ENCODE measurements around the gene SIAE.

Gene SIAE

DNA sequence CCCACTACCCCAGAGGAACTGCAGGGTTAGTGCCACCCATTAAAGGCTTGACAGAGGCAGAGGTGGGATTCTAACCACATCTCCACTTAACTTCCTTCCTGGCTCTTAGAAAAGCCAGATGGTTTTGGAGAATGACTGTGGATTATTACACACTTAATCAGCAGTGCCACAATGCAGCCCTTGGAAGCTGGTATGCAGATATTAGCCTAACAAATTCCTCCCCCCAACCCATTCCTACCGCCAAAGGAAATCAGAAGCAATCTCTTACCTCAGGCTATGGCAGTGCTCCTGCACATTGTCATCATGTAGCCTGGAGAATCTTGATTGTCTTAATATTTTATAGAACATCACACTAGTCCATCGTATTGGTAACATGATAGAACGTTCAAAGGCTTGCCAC lies 43.1 kb upstream of the SIAE start:
- H3K4me3 ChIP-seq (ENCODE audit: control insufficient read depth, low read depth, low read length), result no peak overlapping the region
- TF ChIP-seq, protein P1, sequence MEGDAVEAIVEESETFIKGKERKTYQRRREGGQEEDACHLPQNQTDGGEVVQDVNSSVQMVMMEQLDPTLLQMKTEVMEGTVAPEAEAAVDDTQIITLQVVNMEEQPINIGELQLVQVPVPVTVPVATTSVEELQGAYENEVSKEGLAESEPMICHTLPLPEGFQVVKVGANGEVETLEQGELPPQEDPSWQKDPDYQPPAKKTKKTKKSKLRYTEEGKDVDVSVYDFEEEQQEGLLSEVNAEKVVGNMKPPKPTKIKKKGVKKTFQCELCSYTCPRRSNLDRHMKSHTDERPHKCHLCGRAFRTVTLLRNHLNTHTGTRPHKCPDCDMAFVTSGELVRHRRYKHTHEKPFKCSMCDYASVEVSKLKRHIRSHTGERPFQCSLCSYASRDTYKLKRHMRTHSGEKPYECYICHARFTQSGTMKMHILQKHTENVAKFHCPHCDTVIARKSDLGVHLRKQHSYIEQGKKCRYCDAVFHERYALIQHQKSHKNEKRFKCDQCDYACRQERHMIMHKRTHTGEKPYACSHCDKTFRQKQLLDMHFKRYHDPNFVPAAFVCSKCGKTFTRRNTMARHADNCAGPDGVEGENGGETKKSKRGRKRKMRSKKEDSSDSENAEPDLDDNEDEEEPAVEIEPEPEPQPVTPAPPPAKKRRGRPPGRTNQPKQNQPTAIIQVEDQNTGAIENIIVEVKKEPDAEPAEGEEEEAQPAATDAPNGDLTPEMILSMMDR (conservative IDR thresholded peaks at IDR 0.05; ENCODE audit: control insufficient read depth, insufficient read depth, low read depth, low read length), result no peak
- DNase-seq (ENCODE audit: low read depth), result no peak

DNA sequence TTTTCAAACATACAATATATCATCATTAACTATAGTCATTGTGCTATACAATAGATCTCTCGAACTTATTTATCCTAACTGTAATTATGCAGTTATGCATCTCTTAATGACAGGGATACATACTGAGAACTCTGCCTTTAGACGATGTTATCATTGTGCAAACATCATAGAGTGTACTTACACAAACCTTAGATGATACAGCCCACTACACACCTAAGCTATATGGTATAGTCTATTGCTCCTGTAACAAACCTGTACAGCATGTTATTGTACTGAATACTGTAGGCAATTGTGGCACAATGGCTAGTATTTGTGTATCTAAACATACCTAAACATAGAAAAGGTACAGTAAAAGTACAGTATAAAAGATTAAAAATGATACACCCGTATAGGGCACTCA lies 38.9 kb upstream of the SIAE start:
- H3K4me3 ChIP-seq (ENCODE audit: control insufficient read depth, low read depth, low read length), result no peak overlapping the region
- DNase-seq (ENCODE audit: low read depth), result no peak
- TF ChIP-seq, protein P1 (conservative IDR thresholded peaks at IDR 0.05; ENCODE audit: control insufficient read depth, insufficient read depth, low read depth, low read length), result no peak

DNA sequence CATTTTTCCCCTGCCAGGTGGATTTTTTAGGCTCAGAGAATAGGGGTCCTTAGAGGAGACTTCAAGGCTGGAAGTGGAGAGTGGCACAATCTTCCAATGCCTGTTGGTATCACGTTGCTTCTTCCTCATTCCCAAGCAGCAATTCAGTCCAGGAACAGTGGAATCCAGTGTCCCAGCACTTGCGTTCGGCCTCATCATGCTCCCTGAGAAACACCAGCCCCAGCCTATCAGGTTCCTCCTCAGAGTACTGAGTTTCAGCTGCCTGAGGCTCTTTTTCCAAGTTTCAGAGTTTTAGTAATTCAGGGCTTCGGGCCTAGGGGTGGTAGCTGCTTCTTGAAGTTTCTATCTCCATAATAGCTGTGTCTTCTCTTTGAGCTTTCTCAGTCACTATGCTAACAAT lies 34.3 kb upstream of the SIAE start:
- TF ChIP-seq, protein P1 (conservative IDR thresholded peaks at IDR 0.05; ENCODE audit: control insufficient read depth, insufficient read depth, low read depth, low read length), result no peak
- DNase-seq (ENCODE audit: low read depth), result no peak
- H3K4me3 ChIP-seq (ENCODE audit: control insufficient read depth, low read depth, low read length), result no peak overlapping the region

DNA sequence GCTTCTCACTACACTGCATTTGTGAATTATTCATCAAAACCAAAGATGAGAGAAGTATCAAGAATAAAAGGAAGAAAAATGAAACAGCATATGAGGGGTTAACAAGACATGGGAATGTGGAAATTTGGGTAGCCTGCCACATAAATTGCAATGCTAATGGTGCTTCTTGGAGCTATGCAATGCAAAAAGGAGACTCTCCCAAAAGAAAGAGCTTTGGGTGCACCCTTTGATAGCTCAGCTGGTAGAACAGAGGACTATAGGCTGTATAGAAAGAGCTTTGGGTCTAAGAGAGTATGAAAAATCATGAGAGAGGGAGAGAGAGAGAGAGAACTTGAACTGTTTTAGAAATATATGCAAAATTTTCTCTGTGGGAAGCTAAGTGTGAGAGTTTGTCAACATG lies 26.5 kb upstream of the SIAE start:
- no peak for DNase-seq (ENCODE audit: low read depth)
- H3K4me3 ChIP-seq (ENCODE audit: control insufficient read depth, low read depth, low read length), result no peak overlapping the region
- TF ChIP-seq, protein P1 (conservative IDR thresholded peaks at IDR 0.05; ENCODE audit: control insufficient read depth, insufficient read depth, low read depth, low read length), result no peak

DNA sequence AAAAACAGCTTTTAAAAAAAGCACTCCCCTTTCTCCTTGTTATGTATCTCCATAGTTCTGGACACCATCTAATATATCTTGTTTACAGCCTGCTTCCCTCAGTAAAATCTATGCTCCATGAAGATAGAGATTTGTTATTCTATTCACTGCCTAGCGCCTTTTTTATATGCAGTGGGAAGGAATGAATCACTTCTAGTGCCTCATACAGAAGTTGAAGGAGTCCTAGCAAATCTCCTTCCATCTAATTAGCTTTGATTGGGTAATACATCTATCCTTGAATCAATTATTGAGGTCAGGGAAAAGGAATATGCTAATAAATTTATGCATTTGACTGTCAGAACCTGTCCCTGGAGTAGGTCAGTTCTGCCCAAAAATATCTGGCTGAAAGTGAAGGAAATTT lies 26.0 kb upstream of the SIAE start:
- no peak overlapping the region for H3K4me3 ChIP-seq (ENCODE audit: control insufficient read depth, low read depth, low read length)
- TF ChIP-seq, protein P1 (conservative IDR thresholded peaks at IDR 0.05; ENCODE audit: control insufficient read depth, insufficient read depth, low read depth, low read length), result no peak
- DNase-seq (ENCODE audit: low read depth), result no peak

DNA sequence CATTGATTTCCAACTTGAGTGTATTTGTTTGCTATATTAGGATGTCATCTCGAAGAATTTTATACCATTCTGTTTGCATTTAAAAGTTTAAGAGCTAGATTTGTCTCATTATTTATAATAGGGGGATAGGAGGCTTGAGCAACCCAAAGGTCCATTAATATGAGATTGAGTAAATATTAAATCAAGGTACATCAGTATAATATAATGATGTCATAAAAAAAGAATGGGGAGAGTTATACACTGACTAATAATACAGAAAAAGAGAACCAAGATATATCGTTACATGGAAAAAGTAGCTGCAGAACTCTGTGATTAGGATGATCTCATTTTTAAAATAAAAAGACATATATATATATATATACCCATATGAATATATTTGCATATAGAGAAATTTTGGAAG lies 19.6 kb upstream of the SIAE start:
- H3K4me3 ChIP-seq (ENCODE audit: control insufficient read depth, low read depth, low read length), result no peak overlapping the region
- TF ChIP-seq, protein P1 (conservative IDR thresholded peaks at IDR 0.05; ENCODE audit: control insufficient read depth, insufficient read depth, low read depth, low read length), result no peak
- no peak for DNase-seq (ENCODE audit: low read depth)

DNA sequence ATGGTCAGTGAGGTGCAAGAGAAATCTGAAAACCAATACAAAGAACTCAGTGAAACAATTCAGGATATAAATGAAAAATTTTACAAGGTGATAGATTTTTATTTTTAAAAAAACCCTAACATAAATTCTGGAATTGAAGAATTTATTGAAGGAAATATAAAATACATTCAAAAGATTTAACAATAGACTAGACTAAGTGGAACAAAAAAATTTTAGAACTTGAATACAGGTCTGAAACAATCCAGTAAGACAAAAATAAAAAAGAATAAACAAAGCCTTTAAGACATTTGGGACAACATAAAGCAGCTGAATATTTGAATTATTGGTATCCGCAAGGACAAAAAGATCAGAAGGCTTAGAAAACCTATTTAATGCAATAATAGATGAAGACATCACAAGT lies 8.9 kb upstream of the SIAE start:
- TF ChIP-seq, protein P1 (conservative IDR thresholded peaks at IDR 0.05; ENCODE audit: control insufficient read depth, insufficient read depth, low read depth, low read length), result no peak
- no peak for DNase-seq (ENCODE audit: low read depth)
- H3K4me3 ChIP-seq (ENCODE audit: control insufficient read depth, low read depth, low read length), result no peak overlapping the region

Data from fibroblast of mammary gland (primary cell).